Keratinocyte (primary cell): ENCODE measurements around the gene VTI1A. TPM values are rescaled to one million over a fixed set of nuclear protein-coding genes. Genes with fewer than 3 reads are reported as not detected.

Experiments
- DNase-seq: peaks from one replicate; pipeline ENCODE4 v3.0.0-alpha.2; 2011; ENCODE audit warnings: low read depth, missing footprints, low spot score
- FAIRE-seq: peaks from 2 replicates; lab custom pipeline; 2011; peaks lifted over from hg19 to GRCh38; lab: Jason Lieb, UNC
- H2AFZ ChIP-seq: 2 replicates; pipeline ENCODE4 v1.6.0; 2012; ENCODE audit warnings: low read length, control low read depth, inconsistent platforms; ENCODE audit not compliant: control insufficient read depth
- H3K27ac ChIP-seq: 2 replicates; pipeline ENCODE4 v1.5.1; 2011; ENCODE audit warnings: low read length; ENCODE audit not compliant: control insufficient read depth, insufficient read depth
- H3K27me3 ChIP-seq: 3 replicates; pipeline ENCODE4 v1.6.0; 2011; ENCODE audit warnings: low read length; ENCODE audit not compliant: control insufficient read depth, insufficient read depth; ENCODE audit errors: extremely low read depth
- H3K36me3 ChIP-seq, 2 experiments: 2 replicates in 1 of 2; 3 replicates in 1 of 2; pipeline ENCODE4 v1.5.1; 2011; ENCODE audit warnings: low read length in 2 of 2, mild to moderate bottlenecking in 1 of 2; ENCODE audit not compliant: control insufficient read depth in 2 of 2, insufficient read depth in 2 of 2; ENCODE audit errors: extremely low read depth in 1 of 2
- H3K4me1 ChIP-seq: 3 replicates; pipeline ENCODE4 v1.5.1; 2011; ENCODE audit warnings: low read length; ENCODE audit not compliant: control insufficient read depth, insufficient read depth; ENCODE audit errors: extremely low read depth
- H3K4me2 ChIP-seq: 3 replicates; pipeline ENCODE4 v1.6.0; 2011; ENCODE audit warnings: low read depth, low read length; ENCODE audit not compliant: control insufficient read depth, insufficient read depth; ENCODE audit errors: extremely low read depth
- H3K4me3 ChIP-seq, 3 experiments: fragments of 200-600 bp in 1 of 3; sonication (generic) in 1 of 3; 2 replicates in 2 of 3; 3 replicates in 1 of 3; pipeline ENCODE4 v1.5.1; 2011 to 2016; ENCODE audit warnings: low read length in 3 of 3, mild to moderate bottlenecking in 3 of 3, control low read depth in 2 of 3, inconsistent platforms in 1 of 3, low read depth in 1 of 3, mixed read lengths in 1 of 3, mixed run types in 1 of 3, moderate library complexity in 1 of 3; ENCODE audit not compliant: control insufficient read depth in 2 of 3, insufficient read depth in 2 of 3; ENCODE audit errors: extremely low read depth in 1 of 3
- H3K79me2 ChIP-seq: 2 replicates; pipeline ENCODE4 v1.6.0; 2012; ENCODE audit warnings: low read length; ENCODE audit not compliant: control insufficient read depth, insufficient read depth
- H3K9ac ChIP-seq: 3 replicates; pipeline ENCODE4 v1.6.0; 2011; ENCODE audit warnings: low read length; ENCODE audit not compliant: control insufficient read depth, insufficient read depth; ENCODE audit errors: extremely low read depth
- H3K9me1 ChIP-seq: 3 replicates; pipeline ENCODE4 v1.6.0; 2011; ENCODE audit warnings: low read length; ENCODE audit not compliant: control insufficient read depth, insufficient read depth; ENCODE audit errors: extremely low read depth
- H3K9me3 ChIP-seq: 2 replicates; pipeline ENCODE4 v1.5.1; 2012; ENCODE audit warnings: low read depth, low read length; ENCODE audit not compliant: control insufficient read depth
- H4K20me1 ChIP-seq: 3 replicates; pipeline ENCODE4 v1.6.0; 2011; ENCODE audit warnings: low read length; ENCODE audit not compliant: control insufficient read depth, insufficient read depth; ENCODE audit errors: extremely low read depth
- CTCF ChIP-seq, 3 experiments: IDR thresholded peaks in 1 of 3; conservative IDR thresholded peaks in 1 of 3; optimal IDR thresholded peaks in 1 of 3; 2 replicates in 2 of 3; 3 replicates in 1 of 3; pipeline versions ENCODE3 to v1.5.1; 2011; ENCODE audit warnings: low read length in 3 of 3, mild to moderate bottlenecking in 3 of 3, moderate library complexity in 2 of 3, control low read depth in 1 of 3, inconsistent platforms in 1 of 3; ENCODE audit not compliant: insufficient read depth in 2 of 3; ENCODE audit errors: extremely low read depth in 1 of 3
- EZH2 ChIP-seq: IDR thresholded peaks from one replicate; pipeline ENCODE4 v1.6.1; 2012; ENCODE audit warnings: inconsistent platforms, mild to moderate bottlenecking, low read length, moderate library complexity
- dilution Hi-C: fragments of 300-500 bp; cut with MboI; formaldehyde crosslinking; loops from one replicate; pipeline ENCODE4 v1.7.0; 2020; ENCODE audit warnings: low sequenced_read_pairs; ENCODE audit not compliant: extremely low pct_ligation_motif_present
- polyA plus RNA-seq, 5 experiments: library from polyadenylated mRNA; depleted of rRNA in 3 of 5; stranded (reverse) in 3 of 5; stranded (forward) in 1 of 5; unstranded in 1 of 5; fragments of >200 nt; gene quantifications; 1 replicate in 1 of 5; 2 replicates in 3 of 5; 3 replicates in 1 of 5; pipeline versions ENCODE4 v1.2.1 to v1.2.3, GENCODE V29; 2011 to 2012; ENCODE audit warnings: missing spikeins in 2 of 5, low read depth in 1 of 5, low replicate concordance in 1 of 5

Gene VTI1A
- polyA plus RNA-seq, 1 donor (not counting 4 experiments of a cell fraction or from before 2014, with no cell fraction given), result 18.5 TPM

- Histone ChIP-seq H3K9me1 (no peaks in the 10 kb centered on the region), H3K79me2 (no peaks in the 10 kb centered on the region), H4K20me1 (no peaks in the 10 kb centered on the region), H3K4me3 (no peak overlapping the region), H3K4me2 (no peak overlapping the region), H3K27me3 (no peaks in the 10 kb centered on the region), H3K9me3 (no peaks in the 10 kb centered on the region), H3K4me1 (peaks cover 16% of the 10 kb centered on the region), H2AFZ (no peak overlapping the region), H3K9ac (no peak overlapping the region), H3K36me3 (no peaks in the 10 kb centered on the region), H3K27ac (no peak overlapping the region)
- no peak for DNase-seq
- FAIRE-seq, result no peak
- TF ChIP-seq EZH2 (no peak), CTCF (optimal IDR thresholded peaks at IDR 0.05 in 1 of 3, IDR thresholded peaks at IDR 0.05 in 1 of 3, conservative IDR thresholded peaks at IDR 0.05 in 1 of 3; ENCODE audit: extremely low read depth in 1 of 3, insufficient read depth in 2 of 3, low read length in 3 of 3) (no peak)
- dilution Hi-C loops, result no loop called here
Observed at GRCh38 chr10:112746329-112746728, 299.3 kb downstream of the VTI1A start.

- Histone ChIP-seq H3K36me3 (no peaks in the 10 kb centered on the region), H3K9ac (no peak overlapping the region), H4K20me1 (no peaks in the 10 kb centered on the region), H3K4me2 (no peak overlapping the region), H3K4me1 (peaks cover under 1% of the 10 kb centered on the region), H2AFZ (no peak overlapping the region), H3K27ac (no peak overlapping the region), H3K9me3 (no peaks in the 10 kb centered on the region), H3K4me3 (no peak overlapping the region), H3K27me3 (no peaks in the 10 kb centered on the region), H3K9me1 (no peaks in the 10 kb centered on the region), H3K79me2 (no peaks in the 10 kb centered on the region)
- no peak for TF ChIP-seq CTCF (optimal IDR thresholded peaks at IDR 0.05 in 1 of 3, IDR thresholded peaks at IDR 0.05 in 1 of 3, conservative IDR thresholded peaks at IDR 0.05 in 1 of 3; ENCODE audit: extremely low read depth in 1 of 3, insufficient read depth in 2 of 3, low read length in 3 of 3)
- no peak for TF ChIP-seq EZH2
- DNase-seq (no peak), FAIRE-seq (no peak)
- dilution Hi-C loops, result no loop called here
Observed at GRCh38 chr10:112750427-112751167, 303.6 kb downstream of the VTI1A start.
